Epithelial cell of proximal tubule (primary cell): Measurements from ENCODE around the gene CGNL1. TPM values are rescaled to one million over a fixed set of nuclear protein-coding genes. Genes with fewer than 3 reads are reported as not detected.
A peak's percentile ranks its signal among the peaks of the same experiment; 100 is the strongest.

ENCODE experiments used
- DNase-seq: peaks from one replicate; pipeline ENCODE4 v3.0.0-alpha.2; 2011; ENCODE audit warnings: low read depth
- H3K4me3 ChIP-seq: 2 replicates; pipeline ENCODE4 v1.5.1; 2011; ENCODE audit warnings: low read depth, mild to moderate bottlenecking, low read length
- total RNA-seq: library from RNA; depleted of rRNA; stranded (reverse); fragments of >200 nt; gene quantifications from 2 replicates; pipeline ENCODE4 v1.2.3, GENCODE V29; 2015
- TF ChIP-seq, protein P1 (sequence below): conservative IDR thresholded peaks from 2 replicates; pipeline ENCODE4 v1.5.1; 2012; ENCODE audit warnings: low read depth, mild to moderate bottlenecking, low read length

Gene CGNL1
- total RNA-seq, 1 donor from 2014 or later, result 3.2 TPM

GRCh38 chr15:57390583-57390982 is 14.3 kb downstream of the CGNL1 start:
- no peak for DNase-seq
- TF ChIP-seq, protein P1, sequence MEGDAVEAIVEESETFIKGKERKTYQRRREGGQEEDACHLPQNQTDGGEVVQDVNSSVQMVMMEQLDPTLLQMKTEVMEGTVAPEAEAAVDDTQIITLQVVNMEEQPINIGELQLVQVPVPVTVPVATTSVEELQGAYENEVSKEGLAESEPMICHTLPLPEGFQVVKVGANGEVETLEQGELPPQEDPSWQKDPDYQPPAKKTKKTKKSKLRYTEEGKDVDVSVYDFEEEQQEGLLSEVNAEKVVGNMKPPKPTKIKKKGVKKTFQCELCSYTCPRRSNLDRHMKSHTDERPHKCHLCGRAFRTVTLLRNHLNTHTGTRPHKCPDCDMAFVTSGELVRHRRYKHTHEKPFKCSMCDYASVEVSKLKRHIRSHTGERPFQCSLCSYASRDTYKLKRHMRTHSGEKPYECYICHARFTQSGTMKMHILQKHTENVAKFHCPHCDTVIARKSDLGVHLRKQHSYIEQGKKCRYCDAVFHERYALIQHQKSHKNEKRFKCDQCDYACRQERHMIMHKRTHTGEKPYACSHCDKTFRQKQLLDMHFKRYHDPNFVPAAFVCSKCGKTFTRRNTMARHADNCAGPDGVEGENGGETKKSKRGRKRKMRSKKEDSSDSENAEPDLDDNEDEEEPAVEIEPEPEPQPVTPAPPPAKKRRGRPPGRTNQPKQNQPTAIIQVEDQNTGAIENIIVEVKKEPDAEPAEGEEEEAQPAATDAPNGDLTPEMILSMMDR, result no peak
- no peak overlapping the region for H3K4me3 ChIP-seq

DNA sequence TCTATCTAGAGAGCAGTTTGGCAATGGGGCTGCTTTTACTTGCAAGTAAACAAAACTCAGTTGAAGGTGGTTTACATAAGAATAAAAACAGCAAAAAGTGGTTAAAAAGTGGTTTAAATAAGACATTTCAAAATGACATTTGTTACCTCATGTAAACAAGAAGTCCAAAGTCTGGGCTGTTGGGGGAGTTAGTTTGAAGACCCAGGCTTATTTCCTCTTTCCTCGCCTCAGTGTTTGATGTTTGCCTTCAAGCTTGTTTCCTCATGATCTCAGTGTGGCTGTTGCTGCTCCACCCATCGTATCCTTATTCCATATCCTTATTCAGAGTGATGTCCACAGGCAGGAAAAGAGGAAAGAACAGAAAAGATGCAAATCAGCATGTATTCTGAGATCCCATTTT is 15.2 kb downstream of the CGNL1 start:
- H3K4me3 ChIP-seq, result no peak overlapping the region
- no peak for DNase-seq
- TF ChIP-seq, protein P1, result no peak

GRCh38 chr15:57393061-57393460 is 16.8 kb downstream of the CGNL1 start:
- H3K4me3 ChIP-seq, result no peak overlapping the region
- no peak for DNase-seq
- TF ChIP-seq, protein P1, result no peak

DNA sequence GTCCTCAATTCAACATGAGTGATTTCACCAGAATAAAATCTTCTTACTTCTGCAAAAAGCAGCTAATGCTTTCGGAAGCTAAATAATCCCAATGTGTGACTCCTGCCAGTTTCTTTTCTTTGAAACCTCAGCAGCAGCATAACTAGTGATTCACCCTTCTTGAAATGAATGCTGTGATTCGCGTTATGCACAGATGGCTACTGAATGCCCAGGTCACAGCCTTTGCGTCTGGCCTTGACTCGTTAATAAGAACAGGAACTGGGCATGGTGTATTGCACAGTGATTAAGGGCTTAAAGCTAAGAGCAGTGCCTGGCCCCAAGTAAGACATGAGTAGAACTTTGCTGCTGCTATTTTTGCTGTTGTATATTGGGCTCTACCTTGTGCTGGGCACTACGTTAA is 19.0 kb downstream of the CGNL1 start:
- TF ChIP-seq, protein P1, result no peak
- H3K4me3 ChIP-seq, result no peak overlapping the region
- DNase-seq, result peak; percentile 99

- TF ChIP-seq, protein P1, result no peak
- DNase-seq, result no peak
- no peak overlapping the region for H3K4me3 ChIP-seq
Observed at GRCh38 chr15:57398336-57398735, 22.0 kb downstream of the CGNL1 start.

GRCh38 chr15:57401546-57401945 is 25.2 kb downstream of the CGNL1 start:
- TF ChIP-seq, protein P1, result no peak
- no peak for DNase-seq
- no peak overlapping the region for H3K4me3 ChIP-seq

DNA sequence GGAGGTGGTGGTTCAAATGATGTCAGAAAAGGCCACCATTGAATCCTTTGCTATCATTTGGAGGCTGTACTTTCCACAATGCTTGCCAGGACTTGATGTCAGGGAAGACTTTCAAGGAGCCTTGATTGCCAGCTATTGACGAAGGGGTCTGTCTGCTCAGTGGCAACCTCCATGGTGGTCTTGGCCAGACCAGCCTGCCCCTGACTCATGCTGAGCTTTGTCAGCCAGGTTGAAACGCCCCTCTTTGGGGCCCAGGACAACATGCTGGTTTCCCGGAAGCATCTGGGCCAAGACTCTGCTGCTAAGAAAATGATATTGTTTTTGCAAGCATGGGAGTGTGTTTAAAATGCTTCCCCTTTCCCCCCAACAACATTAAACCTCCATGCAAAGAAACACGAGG is 26.7 kb downstream of the CGNL1 start:
- H3K4me3 ChIP-seq, result no peak overlapping the region

More for the DNA sequence above, 26.7 kb downstream of the CGNL1 start:
- no peak for DNase-seq
- TF ChIP-seq, protein P1, result no peak
